GM21381 (cell line): Measurements from ENCODE around the gene TNRC6A.

Experiments
- ATAC-seq: cut with Tn5 transposase; IDR thresholded peaks from one replicate; pipeline ENCODE4 v1.9.1; 2021; ENCODE audit warnings: mild to moderate bottlenecking, moderate library complexity; ENCODE audit not compliant: unreplicated experiment

Gene TNRC6A

DNA sequence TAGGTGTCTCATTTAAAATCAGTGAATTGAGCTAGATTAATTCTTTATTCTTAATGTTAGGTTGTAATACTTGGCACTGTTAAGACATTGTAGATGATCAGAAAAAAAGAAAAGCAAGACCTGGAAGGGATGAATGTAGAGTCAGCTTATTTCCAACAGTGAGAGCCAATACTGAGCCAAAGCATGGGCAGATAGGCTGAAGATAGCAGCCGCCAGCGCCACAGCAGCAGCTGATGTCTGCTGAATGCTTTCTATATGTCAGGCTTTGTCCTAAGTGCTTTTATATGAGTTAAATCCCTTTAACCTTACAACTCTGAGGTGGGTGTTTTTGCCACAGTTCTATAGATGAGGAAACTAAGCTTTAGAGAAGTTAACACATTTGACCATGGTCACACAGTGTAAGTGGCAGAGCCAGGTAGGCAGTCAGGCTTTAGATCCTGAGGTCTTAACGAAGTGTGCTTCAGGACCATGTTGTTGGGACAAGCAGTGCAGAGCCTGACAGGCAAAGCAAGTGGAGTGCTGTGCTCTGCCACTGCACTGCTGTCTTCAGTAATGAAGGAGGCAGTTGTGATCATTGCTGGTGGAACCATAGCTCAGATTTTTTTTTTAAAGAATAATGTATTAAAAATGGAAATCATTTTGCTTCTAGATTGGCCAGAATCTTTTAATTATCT is 25.9 kb downstream of the TNRC6A start:
- ATAC-seq: no peak

DNA sequence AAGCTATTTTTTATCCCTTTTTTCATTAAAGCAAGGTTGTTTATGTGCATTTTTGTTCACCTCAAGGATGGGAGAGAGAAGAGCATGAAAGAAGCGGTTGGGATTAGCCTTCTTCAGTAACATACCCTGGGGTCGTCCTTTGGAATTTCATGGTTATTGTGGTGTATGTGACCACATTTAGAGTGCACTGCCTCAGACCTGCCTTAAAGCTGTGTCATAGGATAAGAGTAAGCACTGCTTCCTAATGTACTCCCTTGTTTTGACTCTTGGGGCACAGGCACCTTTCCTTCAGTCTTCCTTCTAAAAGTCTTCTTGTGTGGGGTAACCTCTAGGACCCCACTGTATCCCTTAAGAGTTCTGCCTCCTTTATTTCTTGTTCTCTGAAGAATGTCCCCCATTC is 28.9 kb downstream of the TNRC6A start:
- ATAC-seq: no peak

DNA sequence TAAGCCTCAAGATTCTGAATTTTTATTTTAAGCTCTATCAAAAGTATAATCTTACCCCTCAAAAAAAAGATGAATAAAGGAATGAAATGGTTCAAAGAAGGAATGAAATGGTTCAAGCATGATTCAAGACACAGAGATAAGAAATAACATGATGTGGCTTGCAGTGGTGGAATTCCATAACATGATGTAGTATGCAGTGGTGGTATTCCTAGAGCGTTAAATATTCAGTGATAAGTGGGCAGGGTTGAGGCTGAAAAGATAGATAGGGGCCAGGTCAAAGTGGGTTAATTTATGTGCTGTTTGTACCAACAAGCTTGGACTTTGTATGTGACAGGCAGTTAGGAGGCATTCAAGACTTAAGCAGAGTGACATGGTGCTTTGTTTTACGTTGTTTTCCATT is 29.6 kb downstream of the TNRC6A start:
- no peak for ATAC-seq

DNA sequence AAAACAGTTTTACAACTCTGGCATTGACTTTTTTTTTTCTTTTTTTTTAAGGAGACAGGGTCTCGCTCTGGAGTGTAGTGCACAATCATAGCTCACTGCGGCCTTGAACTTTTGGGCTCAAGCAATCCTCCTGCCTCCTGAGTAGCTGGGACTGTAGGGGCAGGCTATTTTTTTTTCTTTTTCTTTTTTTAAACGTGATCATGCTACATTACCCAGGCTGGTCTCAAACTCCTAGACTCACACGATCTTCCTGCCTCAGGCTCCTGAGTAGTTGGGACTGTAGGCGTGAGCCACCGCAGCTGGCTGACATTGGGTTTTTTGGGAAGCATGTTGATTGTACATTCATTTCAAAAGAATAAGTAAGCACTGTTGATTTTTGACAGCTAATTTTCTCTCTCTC is 32.1 kb downstream of the TNRC6A start:
- ATAC-seq: no peak

DNA sequence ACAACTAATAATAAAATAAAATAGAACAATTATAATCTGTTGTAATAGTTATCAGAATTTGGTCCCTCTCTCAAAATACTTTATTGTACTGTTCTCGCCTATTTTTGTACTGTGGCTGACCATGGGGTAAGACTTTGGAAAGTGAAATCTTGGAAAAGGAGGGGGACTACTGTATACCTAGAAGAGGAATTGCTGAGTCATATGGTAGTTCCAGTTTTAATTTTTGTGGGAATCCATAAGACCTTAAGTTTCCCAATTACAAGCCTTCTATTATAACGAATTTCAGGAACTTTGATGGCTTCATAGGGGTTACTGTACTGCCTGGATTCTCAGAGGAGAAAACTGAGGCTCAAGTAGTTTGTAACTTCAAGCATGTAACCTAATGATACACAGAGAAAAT is 35.5 kb downstream of the TNRC6A start:
- ATAC-seq: no peak

DNA sequence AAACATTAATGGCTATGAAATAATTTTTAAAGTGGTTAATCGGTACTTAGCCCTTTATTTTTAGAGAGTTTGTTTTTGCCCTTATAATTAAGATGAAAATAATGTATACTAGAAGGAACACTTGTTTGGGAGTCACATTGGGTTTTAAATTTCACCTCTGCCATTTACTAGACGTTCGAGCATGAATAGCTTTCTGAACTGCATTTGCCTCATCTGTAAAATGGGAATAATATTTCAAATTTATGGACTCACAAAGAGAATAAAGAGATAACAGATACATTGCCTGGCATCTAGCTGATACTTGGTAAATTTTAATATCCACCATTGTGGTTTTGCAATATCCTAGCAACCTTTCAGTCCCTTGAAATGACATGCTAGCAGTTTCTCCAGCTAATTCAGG is 36.6 kb downstream of the TNRC6A start:
- ATAC-seq: no peak

DNA sequence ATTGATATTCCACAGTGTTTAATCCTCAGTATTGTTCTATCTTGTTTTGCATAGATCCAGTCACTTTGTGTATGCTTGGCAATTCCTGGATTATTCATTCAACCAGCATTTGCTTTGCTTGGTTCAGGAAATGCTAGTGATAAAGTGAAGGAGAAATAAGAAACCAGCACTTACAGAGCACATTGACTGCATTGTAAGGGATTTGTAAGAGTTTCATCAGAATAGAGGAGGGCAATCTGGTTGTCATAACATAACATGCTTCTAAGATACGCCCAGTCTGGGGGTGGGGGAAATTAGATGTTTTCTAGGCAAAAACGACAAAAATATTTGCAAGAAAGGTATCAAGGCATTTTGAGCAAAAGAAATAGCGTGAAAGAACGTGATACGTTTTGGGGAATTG is 40.4 kb downstream of the TNRC6A start:
- ATAC-seq: no peak

DNA sequence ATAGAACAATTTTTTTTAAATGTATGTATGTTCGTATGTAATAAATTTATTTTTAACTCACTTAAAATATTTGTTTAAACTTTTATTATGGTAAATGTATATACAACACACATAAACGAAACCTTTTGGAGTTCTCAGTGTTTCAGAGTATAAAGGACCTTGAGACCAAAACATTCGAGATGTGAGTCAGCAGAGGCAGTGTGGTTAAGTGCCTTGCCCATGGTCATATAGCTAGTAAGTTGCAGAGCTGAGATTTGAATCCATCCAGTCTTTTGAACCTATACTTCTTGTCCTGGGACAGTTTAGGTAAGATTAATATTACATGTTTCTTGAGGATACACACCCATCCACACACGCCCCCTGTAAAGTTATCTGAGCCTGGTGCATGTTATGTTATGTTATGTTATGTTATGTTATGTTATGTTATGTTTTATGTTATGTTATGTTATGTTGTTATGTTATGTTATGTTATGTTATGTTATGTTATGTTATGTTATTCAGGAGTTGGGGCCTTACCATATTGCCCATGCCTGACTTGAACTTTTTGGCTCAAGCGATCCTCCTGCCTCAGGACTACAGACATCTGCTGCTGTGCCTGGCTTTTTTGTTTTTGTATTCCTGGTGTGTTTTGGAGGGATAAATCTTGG is 41.8 kb downstream of the TNRC6A start:
- ATAC-seq: no peak

DNA sequence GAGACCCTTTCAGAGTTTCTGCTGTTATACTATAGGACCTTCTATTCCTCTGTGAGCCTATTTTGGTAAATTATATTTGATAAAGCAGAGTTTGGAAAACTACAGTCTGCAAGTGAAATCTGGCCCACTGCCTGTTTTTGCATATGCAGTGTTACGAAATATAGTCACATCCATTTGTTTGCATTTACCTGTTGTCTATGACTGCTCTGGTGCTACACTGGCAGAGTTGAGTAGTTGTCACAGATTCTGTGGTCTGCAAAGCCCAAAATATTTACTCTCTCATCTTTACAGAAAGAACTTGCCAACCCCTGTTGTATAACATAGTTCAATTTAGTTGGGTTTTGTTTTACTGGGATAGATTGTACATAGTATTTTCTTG is 42.3 kb downstream of the TNRC6A start:
- ATAC-seq: no peak

DNA sequence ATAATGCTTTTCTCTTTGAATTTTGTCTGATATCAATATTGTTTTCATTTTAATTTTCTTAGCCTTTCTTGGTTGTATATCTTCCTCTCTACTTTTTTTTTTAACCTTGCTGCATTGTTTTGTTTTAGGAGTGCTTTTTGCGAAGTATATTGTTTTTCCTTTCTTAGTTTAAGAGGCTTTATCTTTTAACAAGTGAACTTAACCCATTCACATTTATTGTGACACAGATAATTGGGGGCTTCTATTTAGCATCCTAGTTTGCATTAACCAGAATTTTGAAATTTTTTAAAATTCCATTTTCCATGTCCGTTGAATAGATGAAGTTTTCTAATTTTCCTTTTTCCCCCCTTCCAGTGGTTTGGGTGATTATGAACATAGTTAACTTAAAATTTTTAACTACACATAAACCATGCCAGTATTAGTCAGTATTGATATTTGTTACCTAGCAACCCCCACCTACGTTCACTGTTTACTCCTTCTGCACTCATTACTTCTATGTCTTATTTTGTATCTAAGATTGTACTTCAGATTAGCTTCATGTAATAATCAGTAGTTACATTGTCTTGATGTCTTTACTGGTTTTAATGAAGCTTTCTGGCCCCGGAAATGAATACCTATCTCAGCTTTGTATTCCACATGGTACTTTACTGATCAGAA is 44.4 kb downstream of the TNRC6A start:
- no peak for ATAC-seq

DNA sequence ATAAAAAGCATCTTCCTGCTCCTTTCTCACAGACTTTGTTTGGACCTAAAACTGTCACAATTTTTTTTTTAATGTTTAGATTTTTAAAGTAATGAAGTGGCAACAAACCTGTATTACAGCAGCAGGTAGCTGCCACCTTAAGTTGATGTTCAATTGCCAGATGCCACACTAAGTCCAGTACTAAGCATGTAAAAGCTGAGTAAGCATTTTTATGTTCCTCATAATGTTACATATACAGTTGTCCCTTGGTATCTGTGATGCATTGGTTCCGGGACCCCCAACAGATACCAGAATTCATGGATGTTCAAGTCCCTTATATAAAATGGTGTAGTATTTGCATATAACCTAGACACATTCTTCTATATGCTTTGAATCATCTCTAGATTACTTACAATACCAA is 45.1 kb downstream of the TNRC6A start:
- ATAC-seq: no peak

DNA sequence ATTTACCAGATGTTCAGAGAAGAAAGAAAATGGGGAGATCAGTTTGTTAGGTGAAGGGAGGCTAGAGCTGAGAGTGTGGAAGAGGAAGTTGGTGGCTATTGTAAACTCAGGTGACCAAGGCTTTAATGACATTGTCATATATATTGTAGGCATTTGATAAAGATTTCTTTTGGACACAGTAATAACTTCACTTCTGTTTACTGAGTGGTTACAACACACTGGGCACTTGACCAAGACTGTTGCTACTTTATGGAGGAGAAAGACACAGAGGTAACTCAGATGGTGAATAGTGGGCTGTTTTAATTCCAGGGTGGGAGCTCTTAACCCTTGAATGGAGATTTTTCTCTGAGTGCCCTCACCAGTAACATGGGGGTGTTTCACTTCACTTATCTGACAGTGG is 46.0 kb downstream of the TNRC6A start:
- no peak for ATAC-seq

DNA sequence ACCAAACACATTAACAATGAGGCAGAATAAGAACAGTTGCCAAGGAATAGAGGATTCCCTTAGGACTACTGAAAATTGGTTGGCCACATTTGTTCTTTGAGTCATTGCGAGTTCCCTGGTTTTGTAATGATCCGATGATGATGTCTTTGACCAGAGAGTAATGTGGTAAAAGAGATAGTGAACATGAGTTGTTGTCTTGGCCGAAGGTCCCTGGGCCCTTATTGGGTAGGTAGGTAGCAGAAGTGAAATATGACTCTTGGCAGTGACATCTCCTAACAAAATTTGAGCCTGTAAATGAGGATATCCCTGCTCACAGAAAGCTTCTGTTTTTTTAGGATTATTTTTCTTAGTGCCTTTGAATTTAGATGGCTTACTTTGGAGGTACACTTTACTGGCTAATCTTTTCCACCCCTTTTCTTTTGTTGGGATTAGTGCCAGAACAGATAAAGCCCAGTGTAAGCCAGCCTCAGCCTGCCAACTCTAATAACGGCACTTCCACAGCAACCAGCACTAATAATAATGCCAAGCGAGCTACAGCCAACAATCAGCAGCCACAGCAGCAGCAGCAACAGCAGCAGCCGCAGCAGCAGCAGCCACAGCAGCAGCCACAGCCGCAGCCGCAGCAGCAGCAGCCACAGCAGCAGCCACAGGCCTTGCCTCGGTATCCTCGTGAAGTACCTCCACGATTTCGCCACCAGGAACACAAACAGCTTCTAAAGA is 47.2 kb downstream of the TNRC6A start:
- no peak for ATAC-seq

DNA sequence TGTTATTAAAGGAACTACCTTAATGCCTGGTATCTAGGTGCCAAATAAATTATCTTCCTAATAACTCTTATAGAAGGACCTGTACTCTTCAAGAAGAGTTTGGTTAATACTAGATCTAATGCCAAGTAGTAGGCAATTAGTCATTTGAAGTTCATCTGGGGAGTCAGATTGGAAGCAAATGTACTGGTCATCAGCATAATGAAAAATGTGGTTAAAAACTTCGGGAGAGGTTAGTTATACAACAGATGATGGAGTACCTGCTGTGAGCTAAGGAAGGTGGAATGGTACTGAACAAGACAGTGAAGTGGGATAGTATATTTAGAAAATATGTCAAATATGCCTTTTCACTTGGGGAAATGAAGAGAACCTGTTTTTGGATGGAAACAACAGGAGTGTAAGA is 49.2 kb downstream of the TNRC6A start:
- no peak for ATAC-seq

DNA sequence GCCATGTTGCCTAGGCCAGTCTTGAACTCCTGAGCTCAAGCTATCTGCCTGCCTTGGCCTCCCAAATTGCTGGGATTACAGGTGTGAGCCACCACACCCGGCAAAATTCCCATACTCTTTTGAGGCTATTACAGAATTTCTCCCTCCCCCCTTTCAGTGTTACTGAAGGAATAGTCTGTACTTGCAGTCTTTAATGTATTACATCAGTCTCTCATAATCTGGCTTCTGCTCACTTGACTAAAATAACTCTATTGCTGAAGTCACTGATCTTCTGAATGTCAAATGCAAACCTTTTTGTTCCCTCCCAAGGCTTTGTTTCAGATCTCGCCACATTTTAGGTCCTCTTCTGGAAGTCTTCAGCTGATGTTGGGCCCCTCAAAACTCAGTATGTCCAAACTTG is 51.8 kb downstream of the TNRC6A start:
- no peak for ATAC-seq

DNA sequence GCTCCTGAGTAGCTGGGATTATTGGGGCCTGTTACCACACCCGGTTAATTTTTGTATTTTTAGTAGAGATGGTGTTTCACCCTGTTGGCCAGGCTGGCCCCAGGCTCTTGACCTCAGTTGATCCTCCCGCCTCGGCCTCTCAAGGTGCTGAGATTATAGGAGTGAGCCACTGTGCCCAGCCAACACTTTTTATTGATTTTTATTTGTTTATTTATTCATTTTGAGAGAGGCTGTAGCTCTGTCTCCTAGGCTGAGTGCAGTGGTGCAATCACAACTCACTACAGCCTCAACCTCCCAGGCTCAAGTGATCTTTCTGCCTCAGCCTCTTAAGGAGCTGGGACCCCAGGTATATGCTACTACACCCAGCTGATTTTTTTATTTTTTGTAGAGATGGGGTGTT is 54.7 kb downstream of the TNRC6A start:
- no peak for ATAC-seq

DNA sequence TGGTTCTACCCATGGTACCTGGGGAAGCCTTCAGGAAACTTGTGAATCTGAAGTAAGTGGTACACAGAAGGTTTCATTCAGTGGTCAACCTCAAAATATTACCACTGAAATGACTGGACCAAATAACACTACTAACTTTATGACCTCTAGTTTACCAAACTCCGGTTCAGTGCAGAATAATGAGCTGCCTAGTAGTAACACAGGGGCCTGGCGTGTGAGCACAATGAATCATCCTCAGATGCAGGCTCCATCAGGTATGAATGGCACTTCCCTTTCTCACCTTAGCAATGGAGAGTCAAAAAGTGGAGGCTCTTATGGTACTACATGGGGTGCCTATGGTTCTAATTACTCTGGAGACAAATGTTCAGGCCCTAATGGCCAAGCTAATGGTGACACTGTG is 60.4 kb downstream of the TNRC6A start:
- no peak for ATAC-seq

DNA sequence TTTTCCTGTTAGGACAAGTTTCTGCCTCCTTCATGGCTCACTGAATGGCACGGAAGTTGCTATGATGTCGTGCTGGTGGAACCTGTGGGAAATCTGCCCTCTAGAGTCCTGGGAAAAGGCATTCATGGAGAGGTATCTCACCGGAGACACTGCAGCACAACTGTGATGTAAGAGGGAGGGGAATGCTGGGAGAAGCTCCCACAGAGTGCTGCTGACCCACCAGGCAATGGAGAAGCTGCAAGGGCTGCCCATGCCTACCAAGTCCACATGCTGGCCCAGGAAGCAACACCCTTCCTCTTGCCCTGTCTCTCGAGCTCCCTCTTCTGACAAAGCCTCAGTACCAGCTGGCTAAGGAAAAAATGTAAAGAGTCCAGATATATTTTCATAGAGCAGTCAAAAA is 71.1 kb downstream of the TNRC6A start:
- no peak for ATAC-seq

DNA sequence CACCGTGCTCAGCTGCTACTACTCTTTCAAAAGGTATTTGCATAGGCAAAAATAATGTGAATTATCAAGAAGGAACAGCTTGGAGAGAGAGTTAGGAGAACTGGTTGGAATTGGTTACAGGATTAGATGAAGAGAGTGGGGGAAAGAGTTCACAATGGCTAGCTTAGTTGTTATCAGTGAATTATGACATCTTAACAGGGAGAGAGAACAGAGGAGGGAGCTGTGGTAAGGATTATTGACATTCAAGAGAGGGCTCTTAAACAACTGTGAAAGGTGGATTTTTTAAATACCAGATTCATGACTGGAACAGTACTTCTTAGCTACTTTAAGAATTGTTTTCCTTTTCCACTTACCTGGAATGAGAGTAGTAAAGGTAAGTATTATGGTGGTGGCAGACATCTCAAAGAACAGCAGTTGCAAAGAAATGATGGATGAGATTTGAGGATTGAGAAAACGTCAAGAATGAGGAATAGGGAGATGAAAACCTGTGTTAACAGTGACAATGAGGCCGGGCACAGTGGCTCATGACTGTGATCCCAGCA is 72.4 kb downstream of the TNRC6A start:
- ATAC-seq: no peak

DNA sequence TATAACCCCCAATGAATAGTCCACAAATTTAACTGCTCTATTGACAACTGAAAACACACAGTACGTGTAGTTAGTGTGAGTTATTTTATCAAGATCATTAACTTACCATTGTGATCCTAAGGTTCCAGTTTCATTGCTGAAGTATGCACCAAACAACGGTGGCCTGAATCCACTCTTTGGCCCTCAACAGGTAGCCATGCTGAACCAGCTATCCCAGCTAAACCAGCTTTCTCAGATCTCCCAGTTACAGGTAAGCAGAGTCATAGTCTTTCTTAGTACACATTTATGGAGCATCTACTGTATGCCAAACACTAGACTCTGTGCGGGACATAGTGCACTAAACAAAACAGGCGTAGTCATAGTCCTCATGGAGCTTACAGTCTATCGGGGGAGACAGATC is 76.0 kb downstream of the TNRC6A start:
- no peak for ATAC-seq

DNA sequence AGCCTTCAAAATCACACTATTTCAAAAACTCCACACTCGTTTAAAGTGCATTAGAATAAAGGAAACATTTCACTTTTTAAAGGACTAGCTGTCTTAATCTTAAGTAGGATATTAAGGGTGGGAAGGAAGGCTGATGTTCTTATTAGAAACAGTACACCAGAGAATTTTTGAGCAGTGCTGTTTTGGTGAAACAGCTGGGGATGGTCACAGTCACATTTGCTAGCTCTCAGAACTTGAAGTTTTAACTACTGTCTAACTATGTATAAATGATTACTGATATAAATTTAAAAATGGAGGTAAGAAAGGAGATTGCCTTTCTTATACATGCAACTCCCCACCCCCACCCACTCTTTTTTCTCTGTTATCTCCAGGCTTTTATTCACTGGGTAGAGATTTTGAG is 77.8 kb downstream of the TNRC6A start:
- no peak for ATAC-seq
